Measurements from ENCODE around the gene PHOSPHO2. TPM values are rescaled to one million over a fixed set of nuclear protein-coding genes. Genes with fewer than 3 reads are reported as not detected.

Gene PHOSPHO2
- total RNA-seq, 4 donors from 2014 or later: 5.4 to 9.9 (median 6.9) TPM

DNA sequence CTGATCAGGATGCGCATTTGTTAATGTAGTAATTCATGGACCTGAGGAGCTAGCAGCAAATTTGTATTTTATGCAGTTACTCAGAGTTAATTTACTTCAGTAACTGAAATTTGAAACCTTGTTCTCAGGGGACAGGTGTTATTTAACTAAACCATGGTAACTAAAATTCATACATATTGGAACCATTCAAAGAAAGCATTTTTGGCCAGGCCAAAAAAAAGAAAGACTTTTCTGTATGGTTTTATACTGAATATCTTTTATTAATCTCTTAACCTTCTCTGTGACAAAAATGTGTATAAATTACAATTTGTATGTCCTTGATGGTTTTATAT lies 35.0 kb downstream of the PHOSPHO2 start:
- H3K36me3 ChIP-seq: no peaks in the 10 kb centered on the region
- no peak for DNase-seq
- TF ChIP-seq, protein P1, sequence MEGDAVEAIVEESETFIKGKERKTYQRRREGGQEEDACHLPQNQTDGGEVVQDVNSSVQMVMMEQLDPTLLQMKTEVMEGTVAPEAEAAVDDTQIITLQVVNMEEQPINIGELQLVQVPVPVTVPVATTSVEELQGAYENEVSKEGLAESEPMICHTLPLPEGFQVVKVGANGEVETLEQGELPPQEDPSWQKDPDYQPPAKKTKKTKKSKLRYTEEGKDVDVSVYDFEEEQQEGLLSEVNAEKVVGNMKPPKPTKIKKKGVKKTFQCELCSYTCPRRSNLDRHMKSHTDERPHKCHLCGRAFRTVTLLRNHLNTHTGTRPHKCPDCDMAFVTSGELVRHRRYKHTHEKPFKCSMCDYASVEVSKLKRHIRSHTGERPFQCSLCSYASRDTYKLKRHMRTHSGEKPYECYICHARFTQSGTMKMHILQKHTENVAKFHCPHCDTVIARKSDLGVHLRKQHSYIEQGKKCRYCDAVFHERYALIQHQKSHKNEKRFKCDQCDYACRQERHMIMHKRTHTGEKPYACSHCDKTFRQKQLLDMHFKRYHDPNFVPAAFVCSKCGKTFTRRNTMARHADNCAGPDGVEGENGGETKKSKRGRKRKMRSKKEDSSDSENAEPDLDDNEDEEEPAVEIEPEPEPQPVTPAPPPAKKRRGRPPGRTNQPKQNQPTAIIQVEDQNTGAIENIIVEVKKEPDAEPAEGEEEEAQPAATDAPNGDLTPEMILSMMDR (IDR thresholded peaks at IDR 0.05): no peak
- no peak for TF ChIP-seq POLR2A (IDR thresholded peaks at IDR 0.05)
- H3K27ac ChIP-seq: no peak overlapping the region
- no peaks in the 10 kb centered on the region for H3K27me3 ChIP-seq
- peaks cover 0 to 6% (median 3%) of the 10 kb centered on the region in 4 donors for H3K4me1 ChIP-seq
- no peak overlapping the region for H3K4me3 ChIP-seq
- H3K9me3 ChIP-seq: no peaks in the 10 kb centered on the region

DNA sequence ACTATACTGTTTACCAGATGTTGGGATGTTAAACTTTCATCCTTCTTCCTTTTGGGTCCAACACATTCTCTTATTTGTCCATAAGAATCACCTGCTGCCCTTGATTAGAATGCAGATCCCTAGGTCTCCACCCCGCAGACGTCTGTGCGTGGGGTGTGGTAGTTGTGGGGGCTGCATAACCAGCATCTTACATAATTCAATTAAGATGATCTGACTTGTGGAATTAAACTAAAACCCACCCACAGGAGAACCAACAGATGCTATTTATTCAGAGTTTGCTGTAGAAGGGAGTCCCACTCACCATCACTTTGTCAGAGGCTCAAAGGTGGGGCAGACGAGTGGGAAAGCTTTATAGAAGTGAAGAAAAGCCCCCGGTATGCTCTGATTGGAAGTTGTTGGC lies 37.8 kb downstream of the PHOSPHO2 start:
- DNase-seq: no peak
- Histone ChIP-seq H3K4me1 (peaks cover 0 to 6% (median 3%) of the 10 kb centered on the region in 4 donors), H3K36me3 (no peaks in the 10 kb centered on the region), H3K27ac (no peak overlapping the region), H3K27me3 (no peaks in the 10 kb centered on the region), H3K9me3 (no peaks in the 10 kb centered on the region), H3K4me3 (no peak overlapping the region)
- no peak for TF ChIP-seq POLR2A (IDR thresholded peaks at IDR 0.05)

- DNase-seq: no peak
- peaks cover 0 to 6% (median 3%) of the 10 kb centered on the region in 4 donors for H3K4me1 ChIP-seq
- no peaks in the 10 kb centered on the region for H3K36me3 ChIP-seq
- H3K27me3 ChIP-seq: no peaks in the 10 kb centered on the region
- H3K27ac ChIP-seq: peak overlapping the region; percentile 7 to 84 (median 46)
- peak overlapping the region; percentile 58 to 84 (median 75) for H3K4me3 ChIP-seq
- TF ChIP-seq POLR2A (IDR thresholded peaks at IDR 0.05): no peak
- TF ChIP-seq, protein P1 (IDR thresholded peaks at IDR 0.05): no peak
- no peaks in the 10 kb centered on the region for H3K9me3 ChIP-seq
Measured at GRCh38 chr2:169732583-169733358, 38.5 kb downstream of the PHOSPHO2 start.

DNA sequence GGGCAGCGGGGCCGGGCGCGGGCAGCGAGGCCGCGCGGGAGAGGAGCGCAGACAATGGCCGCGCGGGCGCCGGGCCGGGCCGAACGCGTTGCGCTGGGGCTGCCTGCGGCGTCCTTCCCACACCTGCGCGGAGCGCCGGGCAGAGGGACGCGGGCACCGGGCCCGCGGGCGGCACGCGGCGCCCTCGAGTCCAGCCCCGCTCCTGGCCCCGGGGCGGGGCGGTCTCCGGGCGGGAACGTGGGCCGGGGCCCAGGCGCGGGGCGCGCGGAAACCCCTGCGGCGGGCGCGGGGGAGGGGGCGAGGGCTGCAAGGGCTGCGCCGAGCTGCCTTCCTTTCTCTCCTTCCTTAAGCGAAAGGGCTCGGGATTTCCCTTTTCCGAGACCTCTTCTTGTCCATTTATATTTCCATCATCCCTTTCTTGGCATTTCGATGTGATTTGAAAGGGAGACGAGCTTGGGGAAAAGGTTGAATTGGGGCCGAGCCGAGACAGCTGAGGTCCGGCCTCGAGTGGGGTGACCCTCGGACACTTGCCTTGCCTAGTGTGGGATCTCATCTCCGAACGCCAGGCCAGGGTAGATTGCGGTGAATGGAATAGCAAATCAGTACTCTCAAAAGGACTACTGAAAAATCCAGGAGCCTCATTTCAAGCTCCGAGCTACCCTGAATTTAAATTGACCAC lies 40.0 kb downstream of the PHOSPHO2 start:
- peak overlapping the region in 2 of 4 donors; percentile 70 to 84 for H3K27ac ChIP-seq
- H3K36me3 ChIP-seq: no peaks in the 10 kb centered on the region
- peak overlapping the region; percentile 58 to 84 (median 75) for H3K4me3 ChIP-seq
- DNase-seq: peak in 1 of 3 donors; percentile 61
- TF ChIP-seq, protein P1 (IDR thresholded peaks at IDR 0.05): no peak
- TF ChIP-seq POLR2A (IDR thresholded peaks at IDR 0.05): no peak
- no peaks in the 10 kb centered on the region for H3K9me3 ChIP-seq
- peaks cover 0 to 6% (median 3%) of the 10 kb centered on the region in 4 donors for H3K4me1 ChIP-seq
- no peaks in the 10 kb centered on the region for H3K27me3 ChIP-seq

DNA sequence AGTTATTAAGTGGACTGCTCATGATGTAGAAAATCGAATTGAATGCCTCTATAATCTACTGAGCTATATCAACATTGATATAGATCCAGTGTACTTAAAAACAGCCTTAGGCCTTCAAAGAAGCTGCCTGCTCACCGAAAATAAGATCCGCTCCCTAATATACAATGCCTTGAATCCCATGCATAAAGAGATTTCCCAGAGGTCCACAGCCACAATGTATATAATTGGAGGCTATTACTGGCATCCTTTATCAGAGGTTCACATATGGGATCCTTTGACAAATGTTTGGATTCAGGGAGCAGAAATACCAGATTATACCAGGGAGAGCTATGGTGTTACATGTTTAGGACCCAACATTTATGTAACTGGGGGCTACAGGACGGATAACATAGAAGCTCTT lies 41.4 kb downstream of the PHOSPHO2 start:
- Histone ChIP-seq H3K4me3 (peak overlapping the region in 1 of 4 donors; percentile 83), H3K27ac (peak overlapping the region in 2 of 4 donors; percentile 12 to 19)
- TF ChIP-seq, protein P1 (IDR thresholded peaks at IDR 0.05): no peak
- TF ChIP-seq POLR2A (IDR thresholded peaks at IDR 0.05): no peak

GRCh38 chr2:169736902-169737301 lies 42.6 kb downstream of the PHOSPHO2 start:
- no peak for DNase-seq
- peak overlapping the region in 1 of 4 donors; percentile 83 for H3K4me3 ChIP-seq
- peak overlapping the region in 2 of 4 donors; percentile 19 to 27 for H3K27ac ChIP-seq
- H3K36me3 ChIP-seq: no peaks in the 10 kb centered on the region
- no peaks in the 10 kb centered on the region for H3K27me3 ChIP-seq
- TF ChIP-seq, protein P1 (IDR thresholded peaks at IDR 0.05): no peak
- TF ChIP-seq POLR2A (IDR thresholded peaks at IDR 0.05): no peak
- peaks cover 0 to 6% (median 3%) of the 10 kb centered on the region in 4 donors for H3K4me1 ChIP-seq
- H3K9me3 ChIP-seq: no peaks in the 10 kb centered on the region

More for the DNA sequence above, 41.4 kb downstream of the PHOSPHO2 start:
- no peak for DNase-seq
- Histone ChIP-seq H3K9me3 (no peaks in the 10 kb centered on the region), H3K36me3 (no peaks in the 10 kb centered on the region), H3K27me3 (no peaks in the 10 kb centered on the region), H3K4me1 (peaks cover 0 to 6% (median 3%) of the 10 kb centered on the region in 4 donors)
